GM12873 (cell line): ENCODE data around the gene NDUFAF8.

Experiments used
- CTCF ChIP-seq: IDR thresholded peaks from 2 replicates; pipeline ENCODE4 v1.5.1; 2012; ENCODE audit warnings: low read depth, mild to moderate bottlenecking, moderate library complexity, low read length, control low read depth; ENCODE audit not compliant: insufficient read depth; ENCODE audit errors: missing control alignments

NDUFAF8 gene

GRCh38 chr17:81203136-81203535 lies 36.0 kb upstream of the NDUFAF8 start:
- no peak for TF ChIP-seq CTCF

DNA sequence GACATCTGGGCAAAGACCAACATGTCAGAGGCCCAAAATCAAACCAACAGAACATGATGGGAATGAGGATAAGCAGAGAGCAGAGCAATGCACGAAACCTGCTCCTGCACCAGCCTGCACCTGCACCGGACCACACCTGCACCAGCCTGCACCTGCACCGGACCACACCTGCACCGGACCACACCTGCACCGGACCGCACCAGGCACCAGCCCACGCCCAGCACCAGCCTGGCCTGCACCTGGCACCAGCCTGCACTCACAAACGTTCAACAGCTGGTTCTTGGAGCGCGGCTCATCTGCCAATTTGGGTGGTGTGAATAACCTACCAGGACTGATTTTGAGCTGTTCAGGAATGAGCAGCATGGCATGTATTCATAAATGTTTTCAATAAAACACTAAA lies 34.5 kb upstream of the NDUFAF8 start:
- TF ChIP-seq CTCF = no peak

- TF ChIP-seq CTCF = no peak
Observed at GRCh38 chr17:81206166-81206565, 33.0 kb upstream of the NDUFAF8 start.

GRCh38 chr17:81206657-81207056 lies 32.5 kb upstream of the NDUFAF8 start:
- no peak for TF ChIP-seq CTCF

GRCh38 chr17:81207610-81208581 lies 31.2 kb upstream of the NDUFAF8 start:
- TF ChIP-seq CTCF = no peak

DNA sequence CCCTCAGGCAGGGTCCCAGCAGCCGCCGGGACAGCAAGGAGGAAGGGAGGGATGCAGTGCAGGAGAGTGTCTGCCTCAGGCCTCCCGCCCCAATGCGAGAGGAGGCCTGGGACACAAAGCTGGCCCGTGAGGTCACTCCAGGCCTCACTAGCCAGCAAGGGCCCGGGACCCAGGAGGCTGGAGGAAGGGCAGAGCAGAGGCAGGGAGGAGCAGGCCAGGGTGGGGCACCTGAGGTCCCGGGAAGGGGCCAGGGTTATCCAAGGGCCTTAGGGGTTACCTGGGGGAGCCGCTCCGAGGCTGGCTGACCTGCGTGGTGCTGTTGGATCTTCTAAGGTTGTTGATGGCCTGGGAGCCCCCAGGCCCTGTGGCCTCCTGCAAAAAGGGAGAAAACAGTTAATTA lies 30.5 kb upstream of the NDUFAF8 start:
- TF ChIP-seq CTCF = no peak

DNA sequence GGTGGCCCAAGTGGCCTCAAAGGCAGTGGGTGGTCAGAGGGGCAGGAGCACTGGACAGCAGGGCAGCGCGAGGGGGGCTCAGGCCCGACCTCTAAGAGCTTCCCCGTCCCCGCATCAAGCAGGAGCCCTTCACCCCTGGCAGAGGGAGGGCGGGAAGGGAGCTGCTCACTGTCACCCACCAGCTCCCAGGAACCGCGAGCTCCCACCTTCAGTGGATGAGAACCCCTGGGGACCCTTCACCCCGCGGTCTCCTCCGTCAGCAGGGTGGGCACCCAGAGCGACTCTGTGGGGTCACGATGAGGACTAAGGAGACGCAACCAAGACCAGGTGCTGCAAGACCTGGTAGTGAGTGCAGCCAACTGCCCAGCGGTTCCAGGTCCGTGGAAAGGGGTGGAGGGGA lies 30.0 kb upstream of the NDUFAF8 start:
- TF ChIP-seq CTCF = no peak
